MM.1S (cell line): ENCODE data around the gene HARBI1.

ENCODE experiments used
- EZH2 ChIP-seq: fragments of 300-600 bp; sonication (generic); optimal IDR thresholded peaks from 2 replicates; pipeline ENCODE3; 2017; ENCODE audit warnings: low read depth, mild to moderate bottlenecking, antibody characterized with exemption, low read length, mixed read lengths
- EZH2phosphoT487 ChIP-seq: fragments of 300-600 bp; sonication (generic); IDR thresholded peaks from 2 replicates; pipeline ENCODE4 v1.6.1; 2018; ENCODE audit warnings: antibody characterized with exemption, low read length
- TF ChIP-seq, protein P1 (sequence below): fragments of 300-600 bp; sonication (generic); IDR thresholded peaks from 2 replicates; pipeline ENCODE4 v1.5.1; 2016; ENCODE audit warnings: antibody characterized with exemption, low read length, mixed read lengths

DNA sequence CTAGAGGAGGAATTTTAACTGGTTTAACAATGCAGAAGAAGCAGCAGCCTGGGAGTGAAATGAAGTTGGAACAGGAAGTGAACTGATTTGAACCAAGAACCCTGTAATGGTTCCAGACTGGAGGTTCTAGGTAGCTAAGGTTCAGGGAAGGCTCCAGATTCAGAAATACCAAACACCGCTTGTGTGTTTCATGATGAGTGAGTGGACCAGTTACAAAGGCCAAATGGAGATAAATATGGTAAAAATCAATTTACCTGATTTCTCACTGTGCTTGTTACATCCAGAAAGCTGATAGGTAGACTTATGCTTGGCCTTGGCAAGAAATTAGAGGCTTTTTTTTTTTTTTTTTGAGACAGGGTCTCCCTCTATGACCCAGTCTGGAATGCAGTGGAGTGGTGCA is 13.2 kb upstream of the HARBI1 start:
- TF ChIP-seq, protein P1, sequence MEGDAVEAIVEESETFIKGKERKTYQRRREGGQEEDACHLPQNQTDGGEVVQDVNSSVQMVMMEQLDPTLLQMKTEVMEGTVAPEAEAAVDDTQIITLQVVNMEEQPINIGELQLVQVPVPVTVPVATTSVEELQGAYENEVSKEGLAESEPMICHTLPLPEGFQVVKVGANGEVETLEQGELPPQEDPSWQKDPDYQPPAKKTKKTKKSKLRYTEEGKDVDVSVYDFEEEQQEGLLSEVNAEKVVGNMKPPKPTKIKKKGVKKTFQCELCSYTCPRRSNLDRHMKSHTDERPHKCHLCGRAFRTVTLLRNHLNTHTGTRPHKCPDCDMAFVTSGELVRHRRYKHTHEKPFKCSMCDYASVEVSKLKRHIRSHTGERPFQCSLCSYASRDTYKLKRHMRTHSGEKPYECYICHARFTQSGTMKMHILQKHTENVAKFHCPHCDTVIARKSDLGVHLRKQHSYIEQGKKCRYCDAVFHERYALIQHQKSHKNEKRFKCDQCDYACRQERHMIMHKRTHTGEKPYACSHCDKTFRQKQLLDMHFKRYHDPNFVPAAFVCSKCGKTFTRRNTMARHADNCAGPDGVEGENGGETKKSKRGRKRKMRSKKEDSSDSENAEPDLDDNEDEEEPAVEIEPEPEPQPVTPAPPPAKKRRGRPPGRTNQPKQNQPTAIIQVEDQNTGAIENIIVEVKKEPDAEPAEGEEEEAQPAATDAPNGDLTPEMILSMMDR = no peak
- no peak for TF ChIP-seq EZH2
- no peak for TF ChIP-seq EZH2phosphoT487
